Fibroblast of gingiva (primary cell): ENCODE results near the gene DLX6.
A peak's percentile ranks its signal among the peaks of the same experiment; 100 is the strongest.
"Not testable (repeated sequence)": the region's sequence is repeated elsewhere in the genome, so short reads cannot be mapped to it uniquely, and the experiment has no call there.

Source experiments
- DNase-seq: peaks from one replicate; pipeline ENCODE4 v3.0.0-alpha.2; 2011; ENCODE audit warnings: low read depth

Gene DLX6

GRCh38 chr7:97024209-97025129 is 19.1 kb downstream of the DLX6 start, which contains the start of gene DLX5:
DLX5 (minus strand) TSS chr7:97024831; CDS start chr7:97024623, 208 bp downstream.
- peak; percentile 11 for DNase-seq

- no peak for DNase-seq
Observed at GRCh38 chr7:97025130-97025499, 19.8 kb downstream of the DLX6 start.

- no peak for DNase-seq
Observed at GRCh38 chr7:97025983-97026714, 20.8 kb downstream of the DLX6 start.

GRCh38 chr7:97026715-97027426 is 21.5 kb downstream of the DLX6 start:
- no peak for DNase-seq

- DNase-seq, result peak; percentile 79
Observed at GRCh38 chr7:97027427-97028234, 22.3 kb downstream of the DLX6 start.

- not testable (repeated sequence) for DNase-seq
Observed at GRCh38 chr7:97034213-97034852, 29.0 kb downstream of the DLX6 start.

GRCh38 chr7:97039374-97040065 is 34.2 kb downstream of the DLX6 start:
- no peak for DNase-seq

- DNase-seq, result no peak
Observed at GRCh38 chr7:97043281-97043680, 37.9 kb downstream of the DLX6 start.
